Activated CD4-positive, CD25-positive, alpha-beta regulatory T cell treated with anti-CD3 and anti-CD28 coated beads, Interleukin-2, amount 50 U/mL, for 16 hours (primary cell): ENCODE measurements around the gene SLC44A1.

ENCODE experiments used
- DNase-seq: peaks from one replicate; pipeline ENCODE4 v3.0.0-alpha.2; 2020; ENCODE audit warnings: low read depth, low spot score

The SLC44A1 gene

GRCh38 chr9:105466898-105467455, 222.5 kb downstream of the SLC44A1 start:
- DNase-seq, result no peak

- DNase-seq, result no peak
These were observed 224.4 kb downstream of the SLC44A1 start for GRCh38 chr9:105468875-105469274.

GRCh38 chr9:105473221-105473620, 228.8 kb downstream of the SLC44A1 start:
- DNase-seq, result no peak

GRCh38 chr9:105475302-105475701, 230.9 kb downstream of the SLC44A1 start:
- no peak for DNase-seq

- no peak for DNase-seq
These were observed 235.4 kb downstream of the SLC44A1 start for GRCh38 chr9:105479846-105480245.

- DNase-seq, result no peak
These were observed 239.2 kb downstream of the SLC44A1 start for GRCh38 chr9:105483618-105484017.

- no peak for DNase-seq
These were observed 239.8 kb downstream of the SLC44A1 start for GRCh38 chr9:105484226-105484625.

GRCh38 chr9:105485131-105485530, 240.7 kb downstream of the SLC44A1 start:
- no peak for DNase-seq
